IPS-NIHi11 (cell line): ENCODE data around the gene LRRC53.

Experiments used
- DNase-seq: peaks from one replicate; pipeline ENCODE4 v3.0.0; 2012; ENCODE audit warnings: mixed read lengths, low spot score

The LRRC53 gene

GRCh38 chr1:74496669-74497068 lies 15.7 kb downstream of the LRRC53 start:
- no peak for DNase-seq

- no peak for DNase-seq
Measured at GRCh38 chr1:74486036-74486435, 26.4 kb downstream of the LRRC53 start.

GRCh38 chr1:74485622-74486021 lies 26.8 kb downstream of the LRRC53 start:
- DNase-seq, result no peak

DNA sequence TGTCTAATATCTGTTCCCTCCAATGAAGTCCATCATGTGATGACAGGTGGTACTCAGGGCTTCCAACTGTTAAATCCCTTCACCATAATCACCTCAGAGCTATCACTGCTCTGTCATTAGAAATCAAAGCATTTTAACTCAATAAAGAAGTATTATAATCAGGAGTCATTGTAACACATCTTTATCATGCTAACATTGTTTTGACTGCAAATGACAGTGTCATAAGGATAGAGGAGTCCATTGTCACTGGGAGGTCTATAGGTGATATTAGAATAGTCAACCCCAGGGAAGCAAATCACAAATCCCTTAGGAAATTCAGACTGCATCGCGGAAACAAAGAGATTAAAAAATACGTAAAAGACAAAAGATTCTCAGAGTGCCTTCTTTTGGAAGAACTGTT lies 30.8 kb downstream of the LRRC53 start:
- DNase-seq, result no peak

DNA sequence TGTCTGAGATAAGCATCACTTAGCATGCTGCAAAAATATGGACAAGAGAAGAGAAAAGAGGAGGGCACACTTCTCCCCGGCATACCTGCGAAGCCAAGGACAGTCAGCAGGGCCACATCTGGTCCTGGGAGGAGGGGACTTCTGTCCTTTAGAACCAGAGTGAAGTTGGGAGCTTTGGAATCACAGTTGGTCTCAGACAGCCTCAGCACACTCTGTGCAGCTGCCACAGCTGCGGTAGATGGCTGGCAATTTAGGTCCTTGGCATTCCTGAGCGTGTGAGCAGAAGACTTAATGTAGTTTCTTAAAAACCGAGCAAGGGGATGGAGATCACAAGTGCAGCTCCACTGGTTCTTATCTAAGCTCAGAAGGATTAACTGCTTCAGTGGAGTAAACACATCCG lies 32.3 kb downstream of the LRRC53 start:
- no peak for DNase-seq

- DNase-seq, result no peak
Measured at GRCh38 chr1:74478979-74479378, 33.4 kb downstream of the LRRC53 start.

DNA sequence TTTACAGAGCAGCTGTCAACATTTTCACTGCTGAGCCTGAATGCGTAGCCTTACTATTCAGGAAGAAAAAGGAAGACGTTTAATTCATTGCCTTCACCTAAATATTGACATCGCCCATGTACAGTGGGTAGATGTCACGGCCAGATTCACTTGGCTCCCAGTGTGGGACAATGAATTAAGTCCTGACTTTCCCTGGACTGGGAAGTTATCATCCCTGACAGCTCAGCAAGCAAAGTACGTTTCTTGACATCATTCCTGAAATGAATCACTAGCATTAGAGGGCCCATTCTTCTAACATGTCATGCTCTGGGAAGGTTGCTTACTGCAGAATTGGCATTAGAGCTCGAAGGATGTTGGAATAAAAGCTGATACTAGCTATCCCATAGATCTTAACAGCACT lies 37.8 kb downstream of the LRRC53 start:
- no peak for DNase-seq

- no peak for DNase-seq
Measured at GRCh38 chr1:74471470-74471869, 40.9 kb downstream of the LRRC53 start.

GRCh38 chr1:74470936-74471335 lies 41.5 kb downstream of the LRRC53 start:
- no peak for DNase-seq

- no peak for DNase-seq
Measured at GRCh38 chr1:74470251-74470650, 42.2 kb downstream of the LRRC53 start.

GRCh38 chr1:74468982-74469603 lies 43.3 kb downstream of the LRRC53 start:
- peak; percentile 55 for DNase-seq

- no peak for DNase-seq
Measured at GRCh38 chr1:74467786-74468377, 44.5 kb downstream of the LRRC53 start.

DNA sequence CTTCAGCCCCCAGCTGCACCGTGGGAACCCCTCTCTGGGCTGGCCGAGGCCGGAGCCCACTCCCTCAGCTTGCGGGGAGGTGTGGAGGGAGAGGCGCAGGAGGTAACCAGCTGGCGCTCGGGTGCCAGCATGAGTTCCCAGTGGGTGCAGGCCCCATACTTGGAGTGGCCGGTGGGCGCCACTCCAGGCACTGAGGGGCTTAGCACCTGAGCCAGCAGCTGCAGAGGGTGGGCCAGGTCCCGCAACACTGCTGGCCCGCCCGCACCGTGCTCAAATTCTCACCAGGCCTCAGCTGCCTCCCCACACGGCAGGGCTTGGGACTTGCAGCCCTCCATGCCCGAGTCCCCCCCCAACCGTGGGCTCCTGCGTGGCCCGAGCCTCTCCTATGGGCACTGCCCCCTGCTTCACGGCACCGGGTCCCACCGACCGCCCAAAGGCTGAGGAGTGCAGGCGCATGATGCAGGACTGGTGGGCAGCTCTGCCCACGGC lies 47.2 kb downstream of the LRRC53 start:
- no peak for DNase-seq

- no peak for DNase-seq
Measured at GRCh38 chr1:74464037-74464436, 48.4 kb downstream of the LRRC53 start.

DNA sequence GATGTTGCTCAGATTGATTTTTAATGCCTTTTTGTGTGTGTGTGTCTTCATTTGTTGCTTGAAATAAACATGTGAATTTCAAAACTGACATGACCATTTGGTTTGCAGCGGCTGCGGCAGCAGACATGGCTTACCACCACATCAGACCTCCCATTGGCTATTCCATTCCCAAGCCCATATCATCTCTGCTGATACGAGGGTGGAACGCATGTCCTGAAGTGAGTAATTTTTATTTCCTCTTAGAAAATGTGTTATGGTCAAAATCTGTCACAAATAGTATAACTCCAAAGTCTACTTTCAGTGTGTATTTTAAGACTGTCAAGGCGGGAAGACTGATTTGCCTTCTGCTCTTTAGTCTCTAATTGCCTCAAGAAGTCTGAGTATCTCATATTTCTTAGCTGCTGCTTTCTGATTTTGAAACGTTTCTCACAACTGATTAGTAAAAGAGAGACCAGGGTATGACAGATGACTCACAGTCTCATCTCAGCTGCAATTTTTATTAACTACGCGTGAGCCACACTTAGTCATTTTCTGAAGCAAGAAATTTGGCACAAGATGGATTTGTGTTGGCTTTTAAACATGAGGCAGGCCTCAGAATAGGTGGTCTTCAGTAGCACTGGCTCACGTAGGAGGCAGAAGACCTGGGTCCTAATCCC lies 49.0 kb downstream of the LRRC53 start:
- DNase-seq, result no peak

- no peak for DNase-seq
Measured at GRCh38 chr1:74457253-74457652, 55.2 kb downstream of the LRRC53 start.

GRCh38 chr1:74455390-74455789 lies 57.0 kb downstream of the LRRC53 start:
- DNase-seq, result no peak

GRCh38 chr1:74453277-74453676 lies 59.1 kb downstream of the LRRC53 start:
- DNase-seq, result no peak

DNA sequence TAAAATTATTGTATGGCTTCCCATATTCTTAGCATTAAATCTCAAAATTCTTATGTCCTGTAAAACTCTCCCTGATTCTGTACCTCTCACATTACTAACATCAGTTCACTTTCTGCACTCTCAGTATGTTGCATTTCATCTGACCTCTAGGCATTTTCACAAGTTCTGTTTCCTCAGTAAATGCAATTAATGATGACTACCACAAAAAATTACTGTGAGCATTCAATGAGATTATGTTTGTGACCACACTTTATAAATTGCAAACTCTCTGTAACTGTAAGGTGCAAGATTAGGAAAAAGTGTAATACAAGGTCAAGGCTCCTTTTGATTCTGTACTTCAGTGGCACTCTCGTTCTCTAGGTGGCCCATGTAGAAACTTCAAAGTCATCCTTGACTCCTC lies 60.4 kb downstream of the LRRC53 start:
- no peak for DNase-seq

GRCh38 chr1:74437035-74437434 lies 75.4 kb downstream of the LRRC53 start:
- DNase-seq, result no peak

- no peak for DNase-seq
Measured at GRCh38 chr1:74436078-74436477, 76.3 kb downstream of the LRRC53 start.

DNA sequence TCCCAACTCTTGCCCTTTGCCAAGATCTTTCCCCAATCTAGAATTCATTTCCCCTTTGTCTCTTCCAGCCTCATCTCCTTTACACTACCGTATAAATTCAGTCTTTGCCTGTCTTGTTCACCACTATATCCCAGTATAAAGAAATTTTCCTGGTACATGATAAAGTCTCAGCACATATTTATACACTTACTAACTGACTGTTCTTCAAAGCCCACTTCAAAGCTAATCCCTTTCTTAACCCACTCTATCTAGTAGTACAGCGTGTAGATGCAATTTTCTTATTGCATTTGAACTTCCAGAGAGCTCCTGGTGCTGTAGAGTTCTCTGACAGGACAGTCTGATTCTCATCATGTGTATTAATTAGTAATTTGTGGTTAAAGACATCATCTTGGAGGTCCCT lies 78.1 kb downstream of the LRRC53 start:
- no peak for DNase-seq

- DNase-seq, result no peak
Measured at GRCh38 chr1:74432325-74432724, 80.1 kb downstream of the LRRC53 start.

DNA sequence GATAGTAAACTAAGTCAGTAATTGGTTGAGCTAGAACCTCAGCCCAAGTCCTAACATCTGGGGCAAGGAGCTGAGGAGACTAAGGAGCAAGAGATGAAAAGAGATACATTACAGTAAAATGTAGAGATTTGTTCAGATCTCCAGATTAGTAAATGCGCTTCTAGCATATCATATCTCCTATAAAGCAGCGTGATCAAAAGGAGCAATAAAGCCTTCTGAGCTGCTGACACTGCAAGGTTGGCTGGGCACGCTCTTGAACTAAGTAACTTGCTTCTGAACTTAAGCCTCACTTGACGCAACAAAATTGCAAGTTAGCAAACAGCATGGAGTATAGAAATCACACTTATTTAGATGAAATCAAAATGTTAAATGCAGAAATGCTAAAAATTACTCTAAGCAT lies 80.9 kb downstream of the LRRC53 start:
- DNase-seq, result no peak
